HG03342 (cell line): ENCODE measurements around the gene BSPH1.
"Not testable (repeated sequence)": the region's sequence is repeated elsewhere in the genome, so short reads cannot be mapped to it uniquely, and the experiment has no call there.

Experiments
- ATAC-seq: cut with Tn5 transposase; IDR thresholded peaks from one replicate; pipeline ENCODE4 v1.9.1; 2021; ENCODE audit warnings: mild to moderate bottlenecking, moderate library complexity; ENCODE audit not compliant: unreplicated experiment

BSPH1 gene

DNA sequence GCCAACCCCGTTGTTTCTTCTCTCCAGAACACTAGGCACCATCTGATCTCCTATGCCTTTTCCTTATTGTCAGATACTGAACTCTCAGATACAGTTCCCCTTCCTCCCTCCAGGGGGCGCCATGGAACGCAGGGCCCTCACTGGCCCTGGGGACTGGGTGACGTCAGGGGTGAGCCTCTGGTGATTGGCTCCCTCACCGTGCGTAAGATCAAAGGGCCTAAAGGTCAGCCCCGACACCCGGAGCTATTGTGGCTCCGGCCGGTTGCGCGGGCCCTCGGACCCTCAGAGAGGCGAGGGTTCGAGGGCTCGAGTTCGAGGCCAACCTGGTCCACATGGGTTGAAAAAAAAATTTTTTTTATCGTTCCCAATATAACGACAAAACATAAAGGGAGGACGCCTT lies 63.4 kb downstream of the BSPH1 start:
- not testable (repeated sequence) for ATAC-seq

- ATAC-seq: not testable (repeated sequence)
Measured at GRCh38 chr19:47920107-47920506, 71.9 kb downstream of the BSPH1 start.
